Endothelial cell of hepatic sinusoid (primary cell): ENCODE measurements around the gene RPN1.
"Not testable (repeated sequence)": the region's sequence is repeated elsewhere in the genome, so short reads cannot be mapped to it uniquely, and the experiment has no call there.

Source experiments
- in situ Hi-C: cut with HindIII; loops from 2 replicates; pipeline ENCODE4 v1.10.0; 2017; ENCODE audit warnings: low sequenced_read_pairs

RPN1 gene

GRCh38 chr3:128616516-128617269 is 33.9 kb downstream of the RPN1 start:
- in situ Hi-C loops = loop anchor here (5.0 kb wide), 1 partner anchor 71 kb away; no protein-coding TSS in a partner anchor

- in situ Hi-C loops = no loop called here
Measured at GRCh38 chr3:128614076-128614475, 36.5 kb downstream of the RPN1 start.

GRCh38 chr3:128613083-128613829 is 37.4 kb downstream of the RPN1 start:
- in situ Hi-C loops = no loop called here

DNA sequence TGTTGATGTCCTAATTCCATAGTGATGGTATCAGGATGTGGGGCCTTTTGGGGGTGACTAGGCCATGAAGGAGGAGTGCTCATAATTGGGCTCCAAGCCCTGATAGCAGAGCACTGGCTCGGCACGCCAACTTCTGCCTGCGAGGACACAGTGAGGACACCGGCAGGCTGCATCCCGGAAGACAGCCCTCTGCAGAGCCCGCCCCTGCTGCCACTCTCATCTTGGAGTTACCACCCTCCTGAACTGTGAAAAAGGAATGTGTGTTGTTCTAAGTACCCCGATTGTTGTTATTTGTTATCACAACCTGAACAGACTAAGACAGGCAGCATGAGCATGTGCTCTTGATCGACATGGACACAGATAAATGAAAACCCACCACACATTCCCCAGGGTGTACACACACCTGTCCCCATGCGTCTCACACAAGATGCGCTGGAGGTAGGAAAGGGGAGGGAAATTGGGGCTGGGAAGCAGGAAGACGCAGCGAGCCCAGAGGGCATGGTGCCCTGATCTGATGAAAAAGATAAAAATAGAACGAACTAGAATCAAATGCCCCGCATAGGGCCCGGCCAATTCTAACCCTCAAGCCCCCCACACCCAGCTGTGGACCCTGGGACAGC is 40.1 kb downstream of the RPN1 start:
- in situ Hi-C loops = no loop called here

DNA sequence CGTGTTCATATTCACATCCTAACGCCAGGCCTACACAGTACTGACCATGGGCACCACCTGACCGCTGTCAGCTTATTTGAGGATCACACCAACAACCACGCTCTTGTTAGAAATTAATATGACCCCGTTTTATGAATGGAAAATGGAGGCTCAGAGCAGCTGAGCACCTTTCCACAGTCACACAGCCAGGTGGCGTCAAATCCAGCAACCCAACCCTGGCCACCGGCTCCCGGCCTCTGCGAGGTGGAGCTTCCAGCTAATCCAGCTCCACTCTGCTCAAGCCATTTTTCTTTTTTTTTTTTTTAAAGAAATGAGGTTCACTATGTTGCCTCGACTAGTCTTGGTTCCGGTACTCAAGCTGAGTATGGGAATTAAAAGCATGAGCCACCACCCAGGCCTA is 41.3 kb downstream of the RPN1 start:
- in situ Hi-C loops = loop anchor here (10.0 kb wide), 1 partner anchor 114 kb away; the partner anchor contains the start of gene GATA2

- in situ Hi-C loops = loop anchor here (10.0 kb wide), 1 partner anchor 113 kb away; the partner anchor contains the start of gene GATA2
Measured at GRCh38 chr3:128607710-128608048, 42.9 kb downstream of the RPN1 start.

- in situ Hi-C loops = loop anchor here (10.0 kb wide), 1 partner anchor 111 kb away; the partner anchor contains the start of gene GATA2
Measured at GRCh38 chr3:128606094-128606493, 44.5 kb downstream of the RPN1 start.

- in situ Hi-C loops = loop anchor here (10.0 kb wide), 1 partner anchor 111 kb away; the partner anchor contains the start of gene GATA2
Measured at GRCh38 chr3:128605091-128606046, 45.2 kb downstream of the RPN1 start.

DNA sequence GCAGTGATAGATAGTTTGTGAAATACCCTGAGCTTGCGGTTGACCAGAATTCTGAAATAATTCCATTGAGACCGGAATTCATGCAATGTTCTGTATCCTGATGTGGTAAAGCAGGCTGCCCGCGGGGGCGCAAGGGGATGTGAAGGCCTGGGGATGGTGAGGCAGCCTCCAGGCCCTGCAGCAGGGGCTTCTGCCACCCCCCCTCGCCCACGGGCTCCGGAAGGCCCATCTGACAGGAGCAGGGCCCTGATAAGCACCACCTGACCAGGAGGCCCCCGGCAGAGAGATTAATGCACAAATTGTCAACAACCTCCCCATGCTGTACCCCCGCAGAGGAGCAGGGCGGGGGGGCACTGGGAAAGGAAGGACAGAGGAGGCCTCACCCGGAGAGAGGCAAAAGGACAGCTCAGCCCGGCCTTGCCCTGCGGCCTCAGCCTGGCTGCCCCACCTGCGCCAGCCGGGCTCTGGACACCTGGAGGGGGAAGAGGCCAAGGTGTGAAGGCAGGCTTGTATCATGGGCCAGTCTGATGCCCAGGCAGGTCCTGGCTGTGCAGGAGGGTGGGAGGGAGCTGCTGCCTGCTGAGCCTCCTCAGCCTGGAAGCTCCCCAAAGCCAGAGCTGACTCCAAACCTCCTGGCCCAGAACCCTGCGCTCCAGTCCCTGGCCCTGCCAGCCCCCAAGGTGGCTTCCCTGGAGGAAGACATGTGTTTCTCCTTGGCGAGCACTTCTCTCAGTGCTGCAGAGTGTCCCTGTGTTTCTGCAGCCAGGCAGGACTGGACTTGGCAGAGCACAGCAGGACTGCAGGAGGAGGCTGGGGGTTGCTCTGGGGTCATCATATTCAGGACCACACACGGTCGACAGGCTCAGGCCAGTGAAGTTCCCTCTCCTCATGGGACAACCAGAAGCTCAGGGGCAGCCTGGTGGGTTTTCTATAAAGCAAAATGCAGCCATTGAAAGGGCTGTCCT is 46.5 kb downstream of the RPN1 start:
- in situ Hi-C loops = loop anchor here (10.0 kb wide), 1 partner anchor 109 kb away; the partner anchor contains the start of gene GATA2

- in situ Hi-C loops = loop anchor here (10.0 kb wide), 1 partner anchor 109 kb away; the partner anchor contains the start of gene GATA2
Measured at GRCh38 chr3:128603313-128603712, 47.3 kb downstream of the RPN1 start.

GRCh38 chr3:128598884-128599664 is 51.5 kb downstream of the RPN1 start:
- in situ Hi-C loops = no loop called here

DNA sequence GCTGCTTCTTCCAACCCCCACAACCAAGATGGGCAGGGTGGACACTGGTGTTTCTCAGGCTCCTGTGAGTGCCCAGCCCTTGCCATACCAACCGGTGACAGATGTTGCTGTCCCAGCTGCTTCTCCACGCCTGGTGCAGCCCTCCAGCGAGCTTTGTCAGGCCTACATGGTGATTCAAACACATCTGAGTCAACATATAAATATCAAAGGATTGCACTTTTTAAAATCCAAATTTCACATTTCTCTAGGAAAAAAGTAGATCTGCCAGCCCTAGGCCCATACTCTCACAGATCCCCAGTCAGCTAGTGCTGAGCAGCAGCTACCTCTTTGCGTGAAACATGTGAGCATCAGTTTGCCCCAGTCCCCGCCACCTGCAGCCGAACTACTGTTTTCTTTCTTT is 52.7 kb downstream of the RPN1 start:
- in situ Hi-C loops = no loop called here

DNA sequence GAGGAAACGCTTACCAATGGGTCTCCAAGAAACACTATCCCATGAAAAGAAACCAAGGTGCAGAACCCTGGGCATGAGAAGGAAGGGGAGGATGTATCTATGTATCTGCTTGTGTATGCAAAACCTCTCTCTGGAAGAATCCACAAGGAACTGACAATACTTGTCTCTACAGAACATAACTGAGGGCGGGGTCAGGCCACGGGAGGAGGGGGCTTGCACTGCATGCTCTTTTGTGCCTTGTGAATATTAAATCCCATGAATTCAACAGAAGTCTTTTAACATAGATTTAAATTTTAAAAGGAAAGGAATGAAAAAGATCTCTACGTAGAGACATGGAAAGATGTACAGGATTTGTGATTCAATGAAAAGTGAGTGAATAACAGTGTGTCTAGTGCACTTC is 57.8 kb downstream of the RPN1 start:
- in situ Hi-C loops = no loop called here

DNA sequence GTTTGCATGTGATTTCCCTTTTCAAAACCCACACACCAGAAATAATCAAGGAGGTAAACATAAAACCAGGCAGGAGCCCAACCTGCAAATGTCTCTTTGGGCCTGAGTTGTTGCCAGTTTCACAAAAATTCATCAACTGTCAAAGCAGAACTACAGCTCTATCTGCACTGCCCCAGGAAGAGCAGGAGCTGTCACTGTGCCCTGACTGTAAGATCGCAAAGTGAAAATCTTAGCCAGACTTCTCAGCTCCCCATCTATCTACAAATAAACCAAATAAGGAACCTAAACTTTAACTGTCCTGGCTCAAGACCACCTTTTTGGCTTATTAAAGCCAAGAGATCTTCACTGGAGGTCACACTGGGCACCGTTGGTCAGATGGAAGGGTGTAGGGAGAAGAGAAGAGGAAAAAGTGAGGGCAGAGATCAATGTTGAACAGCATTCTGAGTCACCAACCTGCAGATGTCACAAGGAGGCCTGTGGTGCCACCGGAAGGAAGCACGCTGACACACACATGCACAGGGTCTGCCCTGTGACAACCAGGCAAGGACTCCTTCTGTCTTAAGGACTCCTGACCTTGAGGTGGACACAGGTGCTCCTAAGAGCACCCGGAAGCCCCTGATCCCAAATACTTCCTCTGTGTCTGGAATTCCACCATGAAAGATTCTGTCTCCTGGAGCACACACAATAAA is 58.7 kb downstream of the RPN1 start:
- in situ Hi-C loops = no loop called here

GRCh38 chr3:128590948-128591347 is 59.7 kb downstream of the RPN1 start:
- in situ Hi-C loops = no loop called here

GRCh38 chr3:128589985-128590384 is 60.6 kb downstream of the RPN1 start:
- in situ Hi-C loops = not testable (repeated sequence)

DNA sequence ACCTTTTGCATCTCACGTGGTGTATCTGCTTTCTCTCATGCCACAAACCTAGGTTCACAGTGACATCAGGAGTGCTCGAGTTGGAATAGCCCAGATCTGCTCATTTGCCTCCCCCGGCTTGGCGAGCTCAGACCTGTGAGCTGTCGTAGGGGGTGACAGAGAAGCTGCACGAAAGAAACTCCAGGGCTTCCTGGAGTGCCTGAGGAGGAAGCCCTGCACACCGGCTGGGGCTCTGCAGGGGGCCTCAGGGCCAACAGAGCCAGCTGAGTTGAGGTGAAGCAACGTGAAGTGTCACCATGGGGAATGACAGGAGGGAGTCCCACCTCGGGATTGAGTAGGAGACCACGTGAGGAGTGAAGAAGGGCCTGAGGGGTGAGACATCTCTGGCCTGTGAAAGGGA is 62.5 kb downstream of the RPN1 start:
- in situ Hi-C loops = no loop called here

- in situ Hi-C loops = no loop called here
Measured at GRCh38 chr3:128587391-128587790, 63.2 kb downstream of the RPN1 start.
